ENCODE data around the gene CD99L2.
"Not testable (repeated sequence)": the region's sequence is repeated elsewhere in the genome, so short reads cannot be mapped to it uniquely, and the experiment has no call there.

Gene CD99L2

GRCh38 chrX:150893936-150894335 lies 4.5 kb downstream of the CD99L2 start:
- no peaks in the 10 kb centered on the region for H3K9me2 ChIP-seq (replicated peaks; ENCODE audit: low read depth, low read length)
- H2AFZ ChIP-seq (ENCODE audit: low read length) = no peak overlapping the region
- no peak overlapping the region for H3K4me2 ChIP-seq (ENCODE audit: low read depth, low read length, poor library complexity, severe bottlenecking)
- no peaks in the 10 kb centered on the region for H4K20me1 ChIP-seq (ENCODE audit: insufficient read depth, low read length, poor library complexity, severe bottlenecking)
- H3K79me2 ChIP-seq (ENCODE audit: insufficient read depth, low read length) = no peaks in the 10 kb centered on the region
- H3K4me3 ChIP-seq (ENCODE audit: low read length, poor library complexity, severe bottlenecking) = no peak overlapping the region
- H3F3A ChIP-seq (ENCODE audit: low read depth) = no peaks in the 10 kb centered on the region
- H3K27me3 ChIP-seq (ENCODE audit: insufficient read depth, low read length, poor library complexity, severe bottlenecking) = no peaks in the 10 kb centered on the region
- peaks cover 4% of the 10 kb centered on the region for H3K4me1 ChIP-seq (ENCODE audit: insufficient read depth, low read length, poor library complexity, severe bottlenecking)
- TF ChIP-seq CTCF (conservative IDR thresholded peaks at IDR 0.05; ENCODE audit: low read length) = no peak
- H3K9me3 ChIP-seq (ENCODE audit: insufficient read depth, low read depth, low read length) = no peaks in the 10 kb centered on the region
- no peak overlapping the region for H3K9ac ChIP-seq (ENCODE audit: low read depth, low read length, poor library complexity, severe bottlenecking)
- H3K36me3 ChIP-seq (ENCODE audit: insufficient read depth, low read length) = no peaks in the 10 kb centered on the region

- Histone ChIP-seq H3K27me3 (ENCODE audit: insufficient read depth, low read length, poor library complexity, severe bottlenecking) (no peaks in the 10 kb centered on the region), H3K4me1 (ENCODE audit: insufficient read depth, low read length, poor library complexity, severe bottlenecking) (no peaks in the 10 kb centered on the region), H3K4me3 (ENCODE audit: low read length, poor library complexity, severe bottlenecking) (no peak overlapping the region), H3K9me2 (replicated peaks; ENCODE audit: low read depth, low read length) (no peaks in the 10 kb centered on the region), H3K79me2 (ENCODE audit: insufficient read depth, low read length) (no peaks in the 10 kb centered on the region), H2AFZ (ENCODE audit: low read length) (no peak overlapping the region), H3K36me3 (ENCODE audit: insufficient read depth, low read length) (no peaks in the 10 kb centered on the region), H3F3A (ENCODE audit: low read depth) (no peaks in the 10 kb centered on the region), H3K9me3 (ENCODE audit: insufficient read depth, low read depth, low read length) (no peaks in the 10 kb centered on the region), H3K9ac (ENCODE audit: low read depth, low read length, poor library complexity, severe bottlenecking) (no peak overlapping the region), H4K20me1 (ENCODE audit: insufficient read depth, low read length, poor library complexity, severe bottlenecking) (no peaks in the 10 kb centered on the region), H3K4me2 (ENCODE audit: low read depth, low read length, poor library complexity, severe bottlenecking) (no peak overlapping the region)
- TF ChIP-seq CTCF (conservative IDR thresholded peaks at IDR 0.05; ENCODE audit: low read length) = no peak
- no peak for TF ChIP-seq EZH2phosphoT487 (IDR thresholded peaks at IDR 0.05; ENCODE audit: borderline replicate concordance)
Observed at GRCh38 chrX:150889131-150889530, 9.3 kb downstream of the CD99L2 start.

- H3F3A ChIP-seq (ENCODE audit: low read depth) = no peaks in the 10 kb centered on the region
- no peaks in the 10 kb centered on the region for H3K4me1 ChIP-seq (ENCODE audit: insufficient read depth, low read length, poor library complexity, severe bottlenecking)
- no peak overlapping the region for H3K4me3 ChIP-seq (ENCODE audit: low read length, poor library complexity, severe bottlenecking)
- no peaks in the 10 kb centered on the region for H3K9me2 ChIP-seq (replicated peaks; ENCODE audit: low read depth, low read length)
- no peak overlapping the region for H2AFZ ChIP-seq (ENCODE audit: low read length)
- TF ChIP-seq CTCF (conservative IDR thresholded peaks at IDR 0.05; ENCODE audit: low read length) (no peak), EZH2phosphoT487 (IDR thresholded peaks at IDR 0.05; ENCODE audit: borderline replicate concordance) (no peak)
- H3K36me3 ChIP-seq (ENCODE audit: insufficient read depth, low read length) = no peaks in the 10 kb centered on the region
- no peak overlapping the region for H3K9ac ChIP-seq (ENCODE audit: low read depth, low read length, poor library complexity, severe bottlenecking)
- H4K20me1 ChIP-seq (ENCODE audit: insufficient read depth, low read length, poor library complexity, severe bottlenecking) = no peaks in the 10 kb centered on the region
- no peak overlapping the region for H3K4me2 ChIP-seq (ENCODE audit: low read depth, low read length, poor library complexity, severe bottlenecking)
- H3K27me3 ChIP-seq (ENCODE audit: insufficient read depth, low read length, poor library complexity, severe bottlenecking) = no peaks in the 10 kb centered on the region
- no peaks in the 10 kb centered on the region for H3K79me2 ChIP-seq (ENCODE audit: insufficient read depth, low read length)
- H3K9me3 ChIP-seq (ENCODE audit: insufficient read depth, low read depth, low read length) = no peaks in the 10 kb centered on the region
Observed at GRCh38 chrX:150887906-150888465, 10.5 kb downstream of the CD99L2 start.

GRCh38 chrX:150887268-150887667 lies 11.2 kb downstream of the CD99L2 start:
- H3K4me2 ChIP-seq (ENCODE audit: low read depth, low read length, poor library complexity, severe bottlenecking); H3K4me1 ChIP-seq (ENCODE audit: insufficient read depth, low read length, poor library complexity, severe bottlenecking); H3K4me3 ChIP-seq (ENCODE audit: low read length, poor library complexity, severe bottlenecking); H3K36me3 ChIP-seq (ENCODE audit: insufficient read depth, low read length); H3K79me2 ChIP-seq (ENCODE audit: insufficient read depth, low read length); H2AFZ ChIP-seq (ENCODE audit: low read length); H4K20me1 ChIP-seq (ENCODE audit: insufficient read depth, low read length, poor library complexity, severe bottlenecking); H3K9me2 ChIP-seq (replicated peaks; ENCODE audit: low read depth, low read length); H3K9ac ChIP-seq (ENCODE audit: low read depth, low read length, poor library complexity, severe bottlenecking); H3K9me3 ChIP-seq (ENCODE audit: insufficient read depth, low read depth, low read length); H3F3A ChIP-seq (ENCODE audit: low read depth); H3K27me3 ChIP-seq (ENCODE audit: insufficient read depth, low read length, poor library complexity, severe bottlenecking): not testable (repeated sequence)

All from Loucy (cell line).